Activated T-cell treated with anti-CD3 and anti-CD28 coated beads, Interleukin-2, amount 50 U/mL, for 4 hours (primary cell): ENCODE measurements around the gene MRPL24. TPM values are rescaled to one million over a fixed set of nuclear protein-coding genes. Genes with fewer than 3 reads are reported as not detected.

Experiments
- ATAC-seq, 2 donors: fragments of 200-7000 bp; cut with Tn5 transposase; one replicate each; pipeline ENCODE4 v1.10.0; 2021
- DNase-seq: peaks from one replicate; pipeline ENCODE4 v3.0.0-alpha.2; 2020
- H3K27me3 Mint-ChIP-seq: one replicate; pipeline ENCODE4 v1.8.0; 2021; ENCODE audit warnings: low read depth, mixed read lengths
- H3K36me3 Mint-ChIP-seq: one replicate; pipeline ENCODE4 v1.8.0; 2022; ENCODE audit warnings: mixed read lengths; ENCODE audit not compliant: insufficient read depth
- H3K4me1 Mint-ChIP-seq: one replicate; pipeline ENCODE4 v1.8.0; 2021; ENCODE audit warnings: low read depth, mixed read lengths
- H3K4me3 Mint-ChIP-seq: one replicate; pipeline ENCODE4 v1.8.0; 2021; ENCODE audit warnings: mild to moderate bottlenecking, moderate library complexity, mixed read lengths
- H3K9me3 Mint-ChIP-seq: one replicate; pipeline ENCODE4 v1.8.0; 2021; ENCODE audit warnings: mixed read lengths
- total RNA-seq, 3 donors: library from RNA; stranded (reverse); gene quantifications; one replicate each; pipeline ENCODE4 v1.2.1, GENCODE V29; 2021

The MRPL24 gene
- total RNA-seq, 3 donors from 2014 or later: 132 to 138 (median 132) TPM

- peaks cover 32% of the 10 kb centered on the region for H3K36me3 Mint-ChIP-seq
- no peaks in the 10 kb centered on the region for H3K27me3 Mint-ChIP-seq
- DNase-seq (no peak), ATAC-seq (no peak)
- H3K9me3 Mint-ChIP-seq: no peaks in the 10 kb centered on the region
- H3K4me3 Mint-ChIP-seq: no peak overlapping the region
- peaks cover 44% of the 10 kb centered on the region for H3K4me1 Mint-ChIP-seq
These were observed 1.9 kb upstream of the MRPL24 start for GRCh38 chr1:156742801-156743200.

GRCh38 chr1:156742017-156742416, 1.1 kb upstream of the MRPL24 start:
- Mint-ChIP-seq H3K27me3 (no peaks in the 10 kb centered on the region), H3K4me1 (peaks cover 37% of the 10 kb centered on the region), H3K9me3 (no peaks in the 10 kb centered on the region), H3K4me3 (peak overlapping the region; percentile 92), H3K36me3 (peaks cover 35% of the 10 kb centered on the region)
- DNase-seq (no peak), ATAC-seq (no peak)

GRCh38 chr1:156741481-156741983, 644 bp upstream of the MRPL24 start:
- Mint-ChIP-seq H3K4me3 (peak overlapping the region; percentile 92), H3K4me1 (peaks cover 35% of the 10 kb centered on the region), H3K36me3 (peaks cover 35% of the 10 kb centered on the region), H3K27me3 (no peaks in the 10 kb centered on the region), H3K9me3 (no peaks in the 10 kb centered on the region)
- ATAC-seq (no peak), DNase-seq (no peak)

- H3K9me3 Mint-ChIP-seq: no peaks in the 10 kb centered on the region
These were observed 599 bp downstream of the MRPL24 start for GRCh38 chr1:156740237-156740740.

GRCh38 chr1:156738916-156739315, 2.0 kb downstream of the MRPL24 start:
- Mint-ChIP-seq H3K27me3 (no peaks in the 10 kb centered on the region), H3K36me3 (peaks cover 26% of the 10 kb centered on the region), H3K9me3 (no peaks in the 10 kb centered on the region), H3K4me1 (peaks cover 21% of the 10 kb centered on the region), H3K4me3 (peak overlapping the region; percentile 14)
- DNase-seq (no peak), ATAC-seq (no peak)

More at GRCh38 chr1:156740237-156740740, 599 bp downstream of the MRPL24 start:
- H3K27me3 Mint-ChIP-seq: no peaks in the 10 kb centered on the region
- H3K4me1 Mint-ChIP-seq: peaks cover 24% of the 10 kb centered on the region
- H3K36me3 Mint-ChIP-seq: peaks cover 28% of the 10 kb centered on the region
- DNase-seq (no peak), ATAC-seq (peak in 1 of 2 donors; percentile 23)
- H3K4me3 Mint-ChIP-seq: peak overlapping the region; percentile 92

GRCh38 chr1:156738407-156738806, 2.5 kb downstream of the MRPL24 start:
- Mint-ChIP-seq H3K9me3 (no peaks in the 10 kb centered on the region), H3K4me1 (peaks cover 21% of the 10 kb centered on the region), H3K36me3 (peaks cover 22% of the 10 kb centered on the region), H3K27me3 (no peaks in the 10 kb centered on the region), H3K4me3 (no peak overlapping the region)
- DNase-seq (no peak), ATAC-seq (no peak)

- H3K27me3 Mint-ChIP-seq: no peaks in the 10 kb centered on the region
- peaks cover 12% of the 10 kb centered on the region for H3K36me3 Mint-ChIP-seq
- H3K4me1 Mint-ChIP-seq: peaks cover 13% of the 10 kb centered on the region
- H3K4me3 Mint-ChIP-seq: no peak overlapping the region
- DNase-seq (no peak), ATAC-seq (no peak)
- H3K9me3 Mint-ChIP-seq: no peaks in the 10 kb centered on the region
These were observed 6.8 kb downstream of the MRPL24 start for GRCh38 chr1:156733989-156734584.

- peaks cover 14% of the 10 kb centered on the region for H3K36me3 Mint-ChIP-seq
- no peaks in the 10 kb centered on the region for H3K9me3 Mint-ChIP-seq
- no peak within 1 kb of the TSS for H3K4me3 Mint-ChIP-seq
- H3K4me1 Mint-ChIP-seq: peaks cover 18% of the 10 kb centered on the region
- DNase-seq (peak; percentile 90), ATAC-seq (peak; percentile 93 to 94)
- H3K27me3 Mint-ChIP-seq: no peaks in the 10 kb centered on the region
These were observed 12.1 kb downstream of the MRPL24 start, which contains the start of gene ISG20L2 for GRCh38 chr1:156728599-156729462. Gene ISG20L2 (minus strand): TSS chr1:156728766. CDS start chr1:156727652, 1,114 bp downstream.

- Mint-ChIP-seq H3K9me3 (no peaks in the 10 kb centered on the region), H3K4me1 (peaks cover 24% of the 10 kb centered on the region), H3K4me3 (no peak within 1 kb of the TSS), H3K27me3 (no peaks in the 10 kb centered on the region), H3K36me3 (peaks cover 21% of the 10 kb centered on the region)
- DNase-seq (no peak), ATAC-seq (peak; percentile 77 to 80)
These were observed 12.8 kb downstream of the MRPL24 start, which contains the start of gene METTL25B for GRCh38 chr1:156727926-156728598. Gene METTL25B (plus strand): TSS chr1:156728469. CDS start chr1:156729105, 636 bp downstream.

GRCh38 chr1:156727492-156727891, 13.4 kb downstream of the MRPL24 start:
- no peak overlapping the region for H3K4me3 Mint-ChIP-seq
- H3K27me3 Mint-ChIP-seq: no peaks in the 10 kb centered on the region
- DNase-seq: no peak

GRCh38 chr1:156726549-156727226, 14.2 kb downstream of the MRPL24 start:
- no peak overlapping the region for H3K4me3 Mint-ChIP-seq
- DNase-seq (peak; percentile 37), ATAC-seq (no peak)
- peaks cover 19% of the 10 kb centered on the region for H3K36me3 Mint-ChIP-seq
- H3K9me3 Mint-ChIP-seq: no peaks in the 10 kb centered on the region
- H3K27me3 Mint-ChIP-seq: no peaks in the 10 kb centered on the region
- peaks cover 24% of the 10 kb centered on the region for H3K4me1 Mint-ChIP-seq

More at GRCh38 chr1:156727492-156727891, 13.4 kb downstream of the MRPL24 start:
- Mint-ChIP-seq H3K36me3 (peaks cover 19% of the 10 kb centered on the region), H3K9me3 (no peaks in the 10 kb centered on the region), H3K4me1 (peaks cover 24% of the 10 kb centered on the region)
- no peak for ATAC-seq

GRCh38 chr1:156725683-156726280, 15.1 kb downstream of the MRPL24 start:
- peaks cover 22% of the 10 kb centered on the region for H3K36me3 Mint-ChIP-seq

GRCh38 chr1:156721535-156721934, 19.4 kb downstream of the MRPL24 start:
- H3K4me1 Mint-ChIP-seq: peaks cover 16% of the 10 kb centered on the region
- no peak overlapping the region for H3K4me3 Mint-ChIP-seq
- H3K27me3 Mint-ChIP-seq: no peaks in the 10 kb centered on the region
- ATAC-seq: no peak
- no peak for DNase-seq
- H3K36me3 Mint-ChIP-seq: peaks cover 29% of the 10 kb centered on the region
- no peaks in the 10 kb centered on the region for H3K9me3 Mint-ChIP-seq

More at GRCh38 chr1:156725683-156726280, 15.1 kb downstream of the MRPL24 start:
- Mint-ChIP-seq H3K9me3 (no peaks in the 10 kb centered on the region), H3K27me3 (no peaks in the 10 kb centered on the region), H3K4me3 (no peak overlapping the region), H3K4me1 (peaks cover 24% of the 10 kb centered on the region)
- DNase-seq: peak; percentile 76
- ATAC-seq: peak; percentile 16 to 20
